HepG2 (cell line): ENCODE measurements around the gene TBX6. TPM values are rescaled to one million over a fixed set of nuclear protein-coding genes. Genes with fewer than 3 reads are reported as not detected.
A peak's percentile ranks its signal among the peaks of the same experiment; 100 is the strongest.

ENCODE experiments used
- ATAC-seq: fragments of 200-7000 bp; cut with Tn5 transposase; 3 replicates; pipeline ENCODE4 v1.9.1; 2020; ENCODE audit warnings: mild to moderate bottlenecking, moderate library complexity
- BruUV-seq: library from RNA; stranded (reverse); fragments of 400-500 nt; replicated peaks from 2 replicates; lab custom pipeline; 2021; lab: Mats Ljungman, UMichigan
- CTCF ChIA-PET: fragments of 300-600 bp; formaldehyde crosslinking; extraction: SDS; loops from one replicate; lab custom pipeline; 2021; ENCODE audit warnings: low total read pairs, inconsistent platforms, low intra/inter-chr PET ratio; lab: Yijun Ruan, JAX
- POLR2A ChIA-PET: fragments of 350-600 bp; sonication (Branson Sonifier 250); formaldehyde crosslinking; loops from one replicate; lab custom pipeline; 2020; ENCODE audit warnings: antibody characterized with exemption, inconsistent platforms; lab: Yijun Ruan, JAX
- DNase-seq: peaks from one replicate; pipeline ENCODE4 v3.0.0-alpha.2; 2015; ENCODE audit warnings: low spot score
- FAIRE-seq: peaks from 3 replicates; lab custom pipeline; 2011; peaks lifted over from hg19 to GRCh38; lab: Jason Lieb, UNC
- H2AFZ ChIP-seq: one replicate; pipeline ENCODE4 v1.6.1; 2011; ENCODE audit warnings: low read length, inconsistent platforms
- H3K27ac ChIP-seq: fragments of 300-600 bp; 3 replicates; pipeline ENCODE4 v1.8.0; 2011; ENCODE audit warnings: mixed run types, mild to moderate bottlenecking, mixed read lengths, low read length, inconsistent platforms; ENCODE audit not compliant: insufficient read depth; ENCODE audit errors: extremely low read length
- H3K27me3 ChIP-seq, 2 experiments: fragments of 200-600 bp in 1 of 2; 2 replicates in 1 of 2; 3 replicates in 1 of 2; pipeline versions ENCODE4 v1.6.0 to v1.8.0; 2011; ENCODE audit warnings: low read length in 2 of 2, mild to moderate bottlenecking in 2 of 2, moderate library complexity in 2 of 2, inconsistent platforms in 1 of 2; ENCODE audit not compliant: insufficient read depth in 2 of 2, control insufficient read depth in 1 of 2
- H3K36me3 ChIP-seq, 2 experiments: fragments of 200-600 bp in 1 of 2; replicated peaks in 1 of 2; 2 replicates in 1 of 2; 3 replicates in 1 of 2; pipeline versions ENCODE4 v1.5.1 to v1.8.0; 2011; ENCODE audit warnings: low read length in 2 of 2, inconsistent platforms in 1 of 2; ENCODE audit not compliant: insufficient read depth in 2 of 2, control insufficient read depth in 1 of 2
- H3K4me1 ChIP-seq: 2 replicates; pipeline ENCODE4 v1.5.1; 2012; ENCODE audit warnings: low read length, inconsistent platforms; ENCODE audit not compliant: insufficient read depth
- H3K4me2 ChIP-seq: 2 replicates; pipeline ENCODE4 v1.6.0; 2011; ENCODE audit warnings: low read depth, low read length, inconsistent platforms
- H3K4me3 ChIP-seq, 3 experiments: fragments of 200-600 bp in 1 of 3; sonication (generic), shearing (Covaris generic) in 1 of 3; replicated peaks in 1 of 3; 2 replicates each; pipeline ENCODE4 v1.5.1; 2011 to 2016; ENCODE audit warnings: low read length in 3 of 3, inconsistent platforms in 2 of 3, low read depth in 2 of 3, mild to moderate bottlenecking in 2 of 3, control low read depth in 1 of 3, mixed read lengths in 1 of 3; ENCODE audit not compliant: insufficient read depth in 1 of 3
- H3K79me2 ChIP-seq: one replicate; pipeline ENCODE4 v1.6.1; 2011; ENCODE audit warnings: low read length, inconsistent platforms; ENCODE audit not compliant: insufficient read depth
- H3K9ac ChIP-seq: 2 replicates; pipeline ENCODE4 v1.6.0; 2011; ENCODE audit warnings: mild to moderate bottlenecking, low read depth, low read length, inconsistent platforms; ENCODE audit not compliant: insufficient read depth
- H3K9me3 ChIP-seq: 2 replicates; pipeline ENCODE4 v1.5.1; 2012; ENCODE audit warnings: mild to moderate bottlenecking, low read length
- H4K20me1 ChIP-seq: 2 replicates; pipeline ENCODE4 v1.6.0; 2011; ENCODE audit warnings: inconsistent platforms, mild to moderate bottlenecking, low read length, moderate library complexity; ENCODE audit not compliant: insufficient read depth
- CEBPG ChIP-seq: IDR thresholded peaks from 2 replicates; pipeline ENCODE4 v1.6.1; 2016
- FOXM1 ChIP-seq: sonication (generic); formaldehyde crosslinking; IDR thresholded peaks from 2 replicates; pipeline ENCODE4 v1.5.0; 2020; ENCODE audit warnings: missing genetic modification reagents
- HOXA5 ChIP-seq: sonication (generic); formaldehyde crosslinking; IDR thresholded peaks from 2 replicates; pipeline ENCODE4 v1.4.0; 2020; ENCODE audit warnings: missing genetic modification reagents
- NAIF1 ChIP-seq: sonication (generic); formaldehyde crosslinking; IDR thresholded peaks from 2 replicates; pipeline ENCODE4 v1.5.0; 2020; ENCODE audit warnings: mild to moderate bottlenecking, missing genetic modification reagents, borderline replicate concordance
- PCBP1 ChIP-seq: fragments of 200-400 bp; formaldehyde crosslinking; IDR thresholded peaks from 2 replicates; pipeline ENCODE4 v1.6.1; 2017; ENCODE audit warnings: mild to moderate bottlenecking, low read depth, low read length, borderline replicate concordance
- POLR2AphosphoS5 ChIP-seq: IDR thresholded peaks from 2 replicates; pipeline ENCODE4 v1.6.1; 2012; ENCODE audit warnings: low read depth, low read length
- POLR2G ChIP-seq: fragments of 200-400 bp; formaldehyde crosslinking; IDR thresholded peaks from 2 replicates; pipeline ENCODE4 v1.6.1; 2018; ENCODE audit warnings: mild to moderate bottlenecking, low read depth, low read length, moderate library complexity
- REL ChIP-seq: sonication (generic); formaldehyde crosslinking; conservative IDR thresholded peaks from 2 replicates; pipeline ENCODE4 v1.8.0; 2022; ENCODE audit warnings: mild to moderate bottlenecking, missing genetic modification reagents, moderate library complexity
- ZSCAN20 ChIP-seq: sonication (generic); formaldehyde crosslinking; IDR thresholded peaks from 2 replicates; pipeline ENCODE4 v1.4.0; 2020; ENCODE audit warnings: missing genetic modification reagents, mild to moderate bottlenecking, borderline replicate concordance
- WGBS: methylation state at CpG from one replicate; pipeline ENCODE4 v1.1.6; 2017; ENCODE audit warnings: low lambda C conversion rate; 5-methylcytosine and 5-hydroxymethylcytosine counted together
- in situ Hi-C: cut with HindIII; loops from 2 replicates; pipeline ENCODE4 v1.10.0; 2017; ENCODE audit warnings: low pct_unique_long_range_greater_than_20kb; ENCODE audit not compliant: extremely low pct_ligation_motif_present
- intact Hi-C: fragments of 100-400 bp; cut with micrococcal nuclease; formaldehyde crosslinking; loops from one replicate; pipeline ENCODE4 v1.10.0; 2022; ENCODE audit not compliant: unreplicated experiment
- polyA plus RNA-seq, 8 experiments: library from polyadenylated mRNA; depleted of rRNA in 3 of 8; stranded (reverse) in 7 of 8; unstranded in 1 of 8; fragments of >200 nt; fragmentation: Illumina TruSeq in 4 of 8; extraction: Trizol in 4 of 8; gene quantifications; 2 replicates each; pipeline versions ENCODE4 v1.2.1 to v1.2.3, GENCODE V29; 2011 to 2016; ENCODE audit warnings: low read depth in 4 of 8, missing spikeins in 1 of 8, mixed read lengths in 1 of 8; ENCODE audit not compliant: insufficient read depth in 1 of 8
- total RNA-seq, 5 experiments: library from RNA; depleted of rRNA; stranded (reverse); fragments of >200 nt; fragmentation: Illumina TruSeq; extraction: Trizol; gene quantifications; 2 replicates each; pipeline ENCODE4 v1.2.3, GENCODE V29; 2016; ENCODE audit warnings: low read depth in 1 of 5
- TF ChIP-seq, protein P1 (sequence below): sonication (generic); formaldehyde crosslinking; IDR thresholded peaks from 2 replicates; pipeline ENCODE4 v1.4.0; 2020; ENCODE audit warnings: mild to moderate bottlenecking, low read depth, missing genetic modification reagents
- TF ChIP-seq, protein P2 (sequence below): sonication (generic); formaldehyde crosslinking; IDR thresholded peaks from 2 replicates; pipeline ENCODE4 v1.9.0; 2021; ENCODE audit warnings: mild to moderate bottlenecking, missing genetic modification reagents
- TF ChIP-seq, protein P3 (sequence below): sonication (generic); formaldehyde crosslinking; IDR thresholded peaks from 2 replicates; pipeline ENCODE4 v1.4.0; 2020; ENCODE audit warnings: mild to moderate bottlenecking, missing genetic modification reagents
- TF ChIP-seq, protein P4 (sequence below): sonication (generic); formaldehyde crosslinking; IDR thresholded peaks from 2 replicates; pipeline ENCODE4 v1.5.1; 2020; ENCODE audit warnings: missing genetic modification reagents, mild to moderate bottlenecking, borderline replicate concordance

Gene TBX6
- total and polyA plus RNA-seq, 2 of the 13 experiments (the other 11 are each of a cell fraction or from before 2014, with no cell fraction given): 0.24 to 0.42 TPM

DNA sequence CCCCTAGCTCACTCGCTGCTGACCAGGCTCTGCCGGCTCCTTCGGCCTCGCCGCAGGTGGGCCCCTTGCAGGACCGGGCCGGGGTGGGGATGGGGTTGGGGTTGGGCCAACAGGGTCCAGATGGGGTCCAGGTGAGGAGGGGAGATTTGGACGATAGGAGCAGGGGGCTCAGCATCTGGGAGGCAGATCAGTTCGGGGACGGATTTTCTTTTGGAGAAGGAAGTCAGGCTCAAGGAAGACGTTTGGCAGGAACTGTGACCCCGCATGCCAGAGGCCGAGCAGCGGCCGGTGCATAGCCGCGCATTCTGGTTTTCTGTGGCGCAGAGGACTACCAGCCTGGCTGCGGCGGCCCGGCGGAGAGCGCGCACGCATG lies 27.0 kb downstream of the TBX6 start:
- Histone ChIP-seq H4K20me1 (peaks cover 42% of the 10 kb centered on the region), H2AFZ (no peak overlapping the region), H3K9me3 (no peaks in the 10 kb centered on the region), H3K9ac (peak overlapping the region; percentile 87), H3K27me3 (peaks cover 0 to 2% of the 10 kb centered on the region in 2 experiments; a peak in 1 of 5 replicates), H3K27ac (peak overlapping the region; percentile 95), H3K4me3 (peak overlapping the region; percentile 68 to 100 (median 76)), H3K4me2 (peak overlapping the region; percentile 95), H3K79me2 (peaks cover 59% of the 10 kb centered on the region), H3K36me3 (peaks cover 25 to 34% of the 10 kb centered on the region in 2 experiments), H3K4me1 (peaks cover 41% of the 10 kb centered on the region)
- ATAC-seq (peak; percentile 5; the same call in 2 of the 3 replicates), FAIRE-seq (no peak), DNase-seq (no peak)
- intact Hi-C loops (loop anchor here (5.0 kb wide), 1 partner anchor 683 kb away; the partner anchor contains the start of gene PHKG2), in situ Hi-C loops (no loop called here)
- CTCF ChIA-PET: interaction anchor here (1.2 kb wide), 1 partner anchor 28 kb away, joined by 3 read pairs; no protein-coding TSS in a partner anchor
- BruUV-seq: no TSS peak
- 1% methylated on average over 11 of the region's 25 CpGs for WGBS
- POLR2A ChIA-PET: interaction anchor here (1.0 to 9.1 kb wide), 26 partner anchors 10 to 594 kb away, joined by 3 to 120 read pairs (median 8); partner anchors contain the start of genes ASPHD1, CDIPT, FBRS and KIF22
- TF ChIP-seq, protein P1, sequence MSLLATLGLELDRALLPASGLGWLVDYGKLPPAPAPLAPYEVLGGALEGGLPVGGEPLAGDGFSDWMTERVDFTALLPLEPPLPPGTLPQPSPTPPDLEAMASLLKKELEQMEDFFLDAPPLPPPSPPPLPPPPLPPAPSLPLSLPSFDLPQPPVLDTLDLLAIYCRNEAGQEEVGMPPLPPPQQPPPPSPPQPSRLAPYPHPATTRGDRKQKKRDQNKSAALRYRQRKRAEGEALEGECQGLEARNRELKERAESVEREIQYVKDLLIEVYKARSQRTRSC: 0 out of 2 replicates have a peak, but pooled peaks have one; percentile 13
- TF ChIP-seq, protein P2, sequence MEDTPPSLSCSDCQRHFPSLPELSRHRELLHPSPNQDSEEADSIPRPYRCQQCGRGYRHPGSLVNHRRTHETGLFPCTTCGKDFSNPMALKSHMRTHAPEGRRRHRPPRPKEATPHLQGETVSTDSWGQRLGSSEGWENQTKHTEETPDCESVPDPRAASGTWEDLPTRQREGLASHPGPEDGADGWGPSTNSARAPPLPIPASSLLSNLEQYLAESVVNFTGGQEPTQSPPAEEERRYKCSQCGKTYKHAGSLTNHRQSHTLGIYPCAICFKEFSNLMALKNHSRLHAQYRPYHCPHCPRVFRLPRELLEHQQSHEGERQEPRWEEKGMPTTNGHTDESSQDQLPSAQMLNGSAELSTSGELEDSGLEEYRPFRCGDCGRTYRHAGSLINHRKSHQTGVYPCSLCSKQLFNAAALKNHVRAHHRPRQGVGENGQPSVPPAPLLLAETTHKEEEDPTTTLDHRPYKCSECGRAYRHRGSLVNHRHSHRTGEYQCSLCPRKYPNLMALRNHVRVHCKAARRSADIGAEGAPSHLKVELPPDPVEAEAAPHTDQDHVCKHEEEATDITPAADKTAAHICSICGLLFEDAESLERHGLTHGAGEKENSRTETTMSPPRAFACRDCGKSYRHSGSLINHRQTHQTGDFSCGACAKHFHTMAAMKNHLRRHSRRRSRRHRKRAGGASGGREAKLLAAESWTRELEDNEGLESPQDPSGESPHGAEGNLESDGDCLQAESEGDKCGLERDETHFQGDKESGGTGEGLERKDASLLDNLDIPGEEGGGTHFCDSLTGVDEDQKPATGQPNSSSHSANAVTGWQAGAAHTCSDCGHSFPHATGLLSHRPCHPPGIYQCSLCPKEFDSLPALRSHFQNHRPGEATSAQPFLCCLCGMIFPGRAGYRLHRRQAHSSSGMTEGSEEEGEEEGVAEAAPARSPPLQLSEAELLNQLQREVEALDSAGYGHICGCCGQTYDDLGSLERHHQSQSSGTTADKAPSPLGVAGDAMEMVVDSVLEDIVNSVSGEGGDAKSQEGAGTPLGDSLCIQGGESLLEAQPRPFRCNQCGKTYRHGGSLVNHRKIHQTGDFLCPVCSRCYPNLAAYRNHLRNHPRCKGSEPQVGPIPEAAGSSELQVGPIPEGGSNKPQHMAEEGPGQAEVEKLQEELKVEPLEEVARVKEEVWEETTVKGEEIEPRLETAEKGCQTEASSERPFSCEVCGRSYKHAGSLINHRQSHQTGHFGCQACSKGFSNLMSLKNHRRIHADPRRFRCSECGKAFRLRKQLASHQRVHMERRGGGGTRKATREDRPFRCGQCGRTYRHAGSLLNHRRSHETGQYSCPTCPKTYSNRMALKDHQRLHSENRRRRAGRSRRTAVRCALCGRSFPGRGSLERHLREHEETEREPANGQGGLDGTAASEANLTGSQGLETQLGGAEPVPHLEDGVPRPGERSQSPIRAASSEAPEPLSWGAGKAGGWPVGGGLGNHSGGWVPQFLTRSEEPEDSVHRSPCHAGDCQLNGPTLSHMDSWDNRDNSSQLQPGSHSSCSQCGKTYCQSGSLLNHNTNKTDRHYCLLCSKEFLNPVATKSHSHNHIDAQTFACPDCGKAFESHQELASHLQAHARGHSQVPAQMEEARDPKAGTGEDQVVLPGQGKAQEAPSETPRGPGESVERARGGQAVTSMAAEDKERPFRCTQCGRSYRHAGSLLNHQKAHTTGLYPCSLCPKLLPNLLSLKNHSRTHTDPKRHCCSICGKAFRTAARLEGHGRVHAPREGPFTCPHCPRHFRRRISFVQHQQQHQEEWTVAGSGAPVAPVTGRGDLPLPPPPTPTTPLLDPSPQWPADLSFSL: no peak
- TF ChIP-seq REL (CRISPR knock-in tag) (0 out of 2 replicates have a peak, but pooled peaks have one; percentile 4), PCBP1 (0 out of 2 replicates have a peak, but pooled peaks have one; percentile 9), POLR2G (no peak), NAIF1 (peak; percentile 8; the same call in 1 of the 2 replicates), ZSCAN20 (CRISPR knock-in tag) (peak; percentile 36; the same call in 1 of the 2 replicates), CEBPG (CRISPR knock-in tag) (no peak), FOXM1 (CRISPR knock-in tag) (0 out of 2 replicates have a peak, but pooled peaks have one; percentile 41), HOXA5 (CRISPR knock-in tag) (peak; percentile 18; the same call in 1 of the 2 replicates), POLR2AphosphoS5 (no peak)
- TF ChIP-seq, protein P3, sequence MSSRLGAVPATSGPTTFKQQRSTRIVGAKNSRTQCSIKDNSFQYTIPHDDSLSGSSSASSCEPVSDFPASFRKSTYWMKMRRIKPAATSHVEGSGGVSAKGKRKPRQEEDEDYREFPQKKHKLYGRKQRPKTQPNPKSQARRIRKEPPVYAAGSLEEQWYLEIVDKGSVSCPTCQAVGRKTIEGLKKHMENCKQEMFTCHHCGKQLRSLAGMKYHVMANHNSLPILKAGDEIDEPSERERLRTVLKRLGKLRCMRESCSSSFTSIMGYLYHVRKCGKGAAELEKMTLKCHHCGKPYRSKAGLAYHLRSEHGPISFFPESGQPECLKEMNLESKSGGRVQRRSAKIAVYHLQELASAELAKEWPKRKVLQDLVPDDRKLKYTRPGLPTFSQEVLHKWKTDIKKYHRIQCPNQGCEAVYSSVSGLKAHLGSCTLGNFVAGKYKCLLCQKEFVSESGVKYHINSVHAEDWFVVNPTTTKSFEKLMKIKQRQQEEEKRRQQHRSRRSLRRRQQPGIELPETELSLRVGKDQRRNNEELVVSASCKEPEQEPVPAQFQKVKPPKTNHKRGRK (CRISPR knock-in tag): no peak
- TF ChIP-seq, protein P4, sequence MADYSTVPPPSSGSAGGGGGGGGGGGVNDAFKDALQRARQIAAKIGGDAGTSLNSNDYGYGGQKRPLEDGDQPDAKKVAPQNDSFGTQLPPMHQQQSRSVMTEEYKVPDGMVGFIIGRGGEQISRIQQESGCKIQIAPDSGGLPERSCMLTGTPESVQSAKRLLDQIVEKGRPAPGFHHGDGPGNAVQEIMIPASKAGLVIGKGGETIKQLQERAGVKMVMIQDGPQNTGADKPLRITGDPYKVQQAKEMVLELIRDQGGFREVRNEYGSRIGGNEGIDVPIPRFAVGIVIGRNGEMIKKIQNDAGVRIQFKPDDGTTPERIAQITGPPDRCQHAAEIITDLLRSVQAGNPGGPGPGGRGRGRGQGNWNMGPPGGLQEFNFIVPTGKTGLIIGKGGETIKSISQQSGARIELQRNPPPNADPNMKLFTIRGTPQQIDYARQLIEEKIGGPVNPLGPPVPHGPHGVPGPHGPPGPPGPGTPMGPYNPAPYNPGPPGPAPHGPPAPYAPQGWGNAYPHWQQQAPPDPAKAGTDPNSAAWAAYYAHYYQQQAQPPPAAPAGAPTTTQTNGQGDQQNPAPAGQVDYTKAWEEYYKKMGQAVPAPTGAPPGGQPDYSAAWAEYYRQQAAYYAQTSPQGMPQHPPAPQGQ (CRISPR knock-in tag): 0 out of 2 replicates have a peak, but pooled peaks have one; percentile 24
